Mesothelial cell of epicardium (in vitro differentiated cells): ENCODE measurements around the gene CCNY. TPM values are rescaled to one million over a fixed set of nuclear protein-coding genes. Genes with fewer than 3 reads are reported as not detected.
A peak's percentile ranks its signal among the peaks of the same experiment; 100 is the strongest.

Experiments used
- DNase-seq, 2 experiments: peaks; one replicate each; pipeline ENCODE4 v3.0.0; 2021; ENCODE audit warnings: low spot score in 2 of 2; ENCODE audit not compliant: unreplicated experiment in 2 of 2
- H3K27ac Mint-ChIP-seq: 2 replicates; pipeline ENCODE4 v1.8.0; 2021; ENCODE audit warnings: mixed read lengths
- H3K27me3 Mint-ChIP-seq: 2 replicates; pipeline ENCODE4 v1.8.0; 2021; ENCODE audit warnings: low read depth, mixed read lengths
- H3K36me3 Mint-ChIP-seq: 2 replicates; pipeline ENCODE4 v1.8.0; 2021; ENCODE audit warnings: mixed read lengths
- H3K4me1 Mint-ChIP-seq: 2 replicates; pipeline ENCODE4 v1.8.0; 2021; ENCODE audit warnings: mixed read lengths
- H3K4me3 Mint-ChIP-seq: 2 replicates; pipeline ENCODE4 v1.8.0; 2021; ENCODE audit warnings: mild to moderate bottlenecking, moderate library complexity, mixed read lengths
- H3K9me3 Mint-ChIP-seq: 2 replicates; pipeline ENCODE4 v1.8.0; 2021; ENCODE audit warnings: mixed read lengths
- CTCF ChIP-seq: fragments of 200-600 bp; sonication (generic); IDR thresholded peaks from one replicate; pipeline ENCODE4 v1.5.0; 2021; ENCODE audit warnings: antibody characterized with exemption; ENCODE audit not compliant: unreplicated experiment
- total RNA-seq: library from RNA; stranded (reverse); gene quantifications from 3 replicates; pipeline ENCODE4 v1.2.1, GENCODE V29; 2021

The CCNY gene
- total RNA-seq, 1 donor from 2014 or later = 75.4 TPM

GRCh38 chr10:35486297-35486990 lies 150.1 kb downstream of the CCNY start:
- Mint-ChIP-seq H3K4me1 (no peaks in the 10 kb centered on the region), H3K36me3 (peaks cover 25% of the 10 kb centered on the region), H3K4me3 (no peak overlapping the region), H3K27ac (no peak overlapping the region), H3K27me3 (no peaks in the 10 kb centered on the region), H3K9me3 (no peaks in the 10 kb centered on the region)
- no peak for TF ChIP-seq CTCF
- DNase-seq = no peak

- H3K27ac Mint-ChIP-seq = no peak overlapping the region
- H3K4me1 Mint-ChIP-seq = peaks cover 1% of the 10 kb centered on the region
- no peak for TF ChIP-seq CTCF
- H3K9me3 Mint-ChIP-seq = no peaks in the 10 kb centered on the region
- no peak for DNase-seq
- H3K4me3 Mint-ChIP-seq = no peak overlapping the region
- no peaks in the 10 kb centered on the region for H3K27me3 Mint-ChIP-seq
- peaks cover 25% of the 10 kb centered on the region for H3K36me3 Mint-ChIP-seq
Measured at GRCh38 chr10:35487336-35488034, 151.2 kb downstream of the CCNY start.

- H3K27ac Mint-ChIP-seq = no peak overlapping the region
- H3K4me3 Mint-ChIP-seq = no peak overlapping the region
- peaks cover 25% of the 10 kb centered on the region for H3K36me3 Mint-ChIP-seq
- H3K27me3 Mint-ChIP-seq = no peaks in the 10 kb centered on the region
- peaks cover 8% of the 10 kb centered on the region for H3K4me1 Mint-ChIP-seq
- no peak for TF ChIP-seq CTCF
- DNase-seq = no peak
- no peaks in the 10 kb centered on the region for H3K9me3 Mint-ChIP-seq
Measured at GRCh38 chr10:35488228-35488627, 151.9 kb downstream of the CCNY start.

- H3K4me3 Mint-ChIP-seq = no peak overlapping the region
- DNase-seq = no peak
- H3K27me3 Mint-ChIP-seq = no peaks in the 10 kb centered on the region
- peaks cover 17% of the 10 kb centered on the region for H3K4me1 Mint-ChIP-seq
- peak overlapping the region; percentile 62 for H3K27ac Mint-ChIP-seq
- no peak for TF ChIP-seq CTCF
- peaks cover 5% of the 10 kb centered on the region for H3K36me3 Mint-ChIP-seq
- H3K9me3 Mint-ChIP-seq = no peaks in the 10 kb centered on the region
Measured at GRCh38 chr10:35492386-35493195, 156.3 kb downstream of the CCNY start.

DNA sequence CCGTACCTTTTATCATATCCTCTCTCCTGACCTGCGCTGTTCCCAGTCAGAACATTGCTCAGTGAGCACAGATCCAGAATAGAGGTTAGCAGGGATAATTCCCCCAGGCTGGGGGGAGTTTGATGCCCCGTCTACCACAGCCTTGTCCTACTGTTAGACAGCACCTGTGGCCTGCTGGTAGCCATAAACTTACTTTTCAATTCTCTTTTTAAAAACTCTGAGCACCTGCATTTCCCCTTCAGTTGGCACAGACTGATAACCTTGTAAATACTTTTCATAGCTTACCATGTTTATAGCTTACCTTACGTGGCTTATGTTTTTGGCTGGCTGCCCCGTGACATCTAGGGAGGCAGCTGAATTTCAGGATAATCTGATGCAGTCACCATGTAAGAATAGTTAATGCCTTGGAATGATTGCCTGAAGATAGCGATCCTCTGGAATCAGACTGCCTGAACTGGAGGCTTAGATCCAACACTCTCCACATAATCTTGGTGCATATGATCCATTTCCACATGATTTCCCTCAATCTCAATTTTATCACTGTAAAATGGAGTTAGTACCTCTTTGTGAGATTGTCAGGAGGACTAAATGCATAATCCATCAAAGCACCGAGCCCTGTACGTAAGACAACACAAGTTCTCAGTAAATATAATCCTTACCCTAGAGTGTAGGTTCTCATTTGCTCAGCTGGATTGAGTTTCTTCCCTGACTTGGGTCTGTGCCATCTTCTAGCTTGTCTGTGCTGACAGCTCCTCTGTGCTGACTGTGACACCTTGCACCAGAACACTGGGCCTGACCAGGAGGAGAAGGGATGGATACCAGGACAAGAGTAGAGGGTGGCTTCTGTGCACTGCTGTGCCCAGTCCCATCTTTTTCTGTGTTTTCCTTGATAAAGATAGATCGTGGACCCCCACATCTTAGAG lies 157.1 kb downstream of the CCNY start:
- H3K9me3 Mint-ChIP-seq = no peaks in the 10 kb centered on the region
- H3K27me3 Mint-ChIP-seq = no peaks in the 10 kb centered on the region
- peaks cover 17% of the 10 kb centered on the region for H3K4me1 Mint-ChIP-seq
- peaks cover 5% of the 10 kb centered on the region for H3K36me3 Mint-ChIP-seq
- no peak overlapping the region for H3K4me3 Mint-ChIP-seq
- H3K27ac Mint-ChIP-seq = peak overlapping the region; percentile 62
- no peak for TF ChIP-seq CTCF
- no peak for DNase-seq
